Measurements from ENCODE around the gene FAM114A2. TPM values are rescaled to one million over a fixed set of nuclear protein-coding genes. Genes with fewer than 3 reads are reported as not detected.

Gene FAM114A2
- 10 to 100 TPM; 25.2 to 25.7 TPM for total RNA-seq

DNA sequence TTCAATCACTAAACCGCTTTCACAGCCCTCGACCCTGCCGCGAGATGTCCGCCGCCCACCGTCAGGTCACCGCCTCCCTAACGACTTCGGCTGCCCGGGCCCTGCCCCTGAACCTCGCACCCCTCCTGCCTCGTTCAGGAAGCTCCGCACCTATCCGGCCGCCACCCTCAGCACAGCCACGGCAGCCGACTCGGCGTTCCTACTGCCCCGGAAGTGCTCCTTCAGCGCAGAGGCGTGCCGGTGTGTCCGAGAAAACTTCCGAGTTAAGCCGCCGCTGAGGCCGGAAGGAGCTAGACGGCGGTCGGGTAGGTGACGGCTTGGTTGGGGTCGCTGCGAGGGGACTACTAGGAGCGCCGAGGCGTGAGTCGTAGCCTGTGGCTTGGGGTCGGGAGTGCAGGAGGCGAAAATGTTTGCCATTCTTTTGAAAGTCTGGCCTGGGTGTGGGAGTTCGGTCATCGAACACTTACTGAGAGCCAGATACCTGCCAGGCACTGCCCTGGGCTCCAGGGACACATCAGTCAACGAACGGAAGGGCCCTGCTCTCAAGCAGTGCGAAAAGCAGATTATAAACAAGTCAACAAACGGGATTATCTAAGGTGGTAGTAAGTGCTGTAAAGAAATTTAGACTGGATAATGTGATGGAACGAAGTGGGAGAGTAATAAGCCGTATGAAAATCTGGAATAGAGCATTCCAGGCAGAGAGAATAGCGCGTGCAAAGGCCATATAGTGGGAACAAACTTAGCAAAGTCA lies at the start of gene FAM114A2, which contains the start of gene MFAP3:
TSS of gene FAM114A2 (minus strand) at position 204 of the 751 bp plus-strand sequence. CDS start 3,957 bp downstream, outside the sequence.
TSS of gene MFAP3 (plus strand) at position 261 of the 751 bp plus-strand sequence. CDS start 10,756 bp downstream, outside the sequence.

Other genes starting within 250 kb of the FAM114A2 start
- 10 to 100 TPM; 26.4 to 27.4 TPM for gene MFAP3, start 57 bp upstream of the FAM114A2 start, total RNA-seq
- 10 to 100 TPM; 24.0 to 26.8 TPM for gene GALNT10, start 151.8 kb upstream of the FAM114A2 start, total RNA-seq